MM.1S (cell line): ENCODE data around the gene B3GNT4.
A peak's percentile ranks its signal among the peaks of the same experiment; 100 is the strongest.

Source experiments
- DNase-seq: peaks from one replicate; pipeline ENCODE4 v3.0.0-alpha.2; 2015
- H2AFZ ChIP-seq: fragments of 300-600 bp; sonication (generic); 2 replicates; pipeline ENCODE4 v1.6.0; 2016; ENCODE audit warnings: antibody characterized with exemption, low read length
- H3F3A ChIP-seq: fragments of 300-600 bp; sonication (generic); 2 replicates; pipeline ENCODE4 v1.6.1; 2016; ENCODE audit warnings: mild to moderate bottlenecking, antibody characterized with exemption, low read length, moderate library complexity, mixed read lengths; ENCODE audit not compliant: insufficient read depth
- H3K27ac ChIP-seq: fragments of 300-600 bp; sonication (generic); 2 replicates; pipeline ENCODE4 v1.5.1; 2016; ENCODE audit warnings: mild to moderate bottlenecking, low read length
- H3K27me3 ChIP-seq: fragments of 300-600 bp; sonication (generic); replicated peaks from 2 replicates; pipeline ENCODE4 v1.6.0; 2016; ENCODE audit warnings: low read length; ENCODE audit not compliant: insufficient read depth
- H3K36me3 ChIP-seq: fragments of 300-600 bp; sonication (generic); replicated peaks from 2 replicates; pipeline ENCODE4 v1.6.1; 2016; ENCODE audit warnings: mild to moderate bottlenecking, low read length, mixed read lengths; ENCODE audit not compliant: insufficient read depth
- H3K4me1 ChIP-seq: fragments of 300-600 bp; sonication (generic); 2 replicates; pipeline ENCODE4 v1.6.1; 2016; ENCODE audit warnings: low read length, mixed read lengths
- H3K4me2 ChIP-seq: fragments of 300-600 bp; sonication (generic); 2 replicates; pipeline ENCODE4 v1.6.0; 2016; ENCODE audit warnings: low read depth, low read length
- H3K4me3 ChIP-seq: fragments of 300-600 bp; sonication (generic); 2 replicates; pipeline ENCODE4 v1.5.1; 2016; ENCODE audit warnings: low read length, mixed read lengths
- H3K79me2 ChIP-seq: fragments of 300-600 bp; sonication (generic); 2 replicates; pipeline ENCODE4 v1.6.1; 2016; ENCODE audit warnings: mixed run types, low read length, mixed read lengths
- H3K9ac ChIP-seq: fragments of 300-600 bp; sonication (generic); 2 replicates; pipeline ENCODE4 v1.6.1; 2016; ENCODE audit warnings: low read length, mixed read lengths
- H3K9me2 ChIP-seq: fragments of 300-600 bp; sonication (generic); replicated peaks from 2 replicates; pipeline ENCODE4 v1.6.1; 2016; ENCODE audit warnings: mild to moderate bottlenecking, low read length, mixed read lengths; ENCODE audit not compliant: insufficient read depth
- H3K9me3 ChIP-seq: fragments of 300-600 bp; sonication (generic); replicated peaks from 2 replicates; pipeline ENCODE4 v1.6.1; 2016; ENCODE audit warnings: mild to moderate bottlenecking, low read length, mixed read lengths; ENCODE audit not compliant: insufficient read depth
- H4K20me1 ChIP-seq: fragments of 300-600 bp; sonication (generic); 2 replicates; pipeline ENCODE4 v1.6.1; 2016; ENCODE audit warnings: mild to moderate bottlenecking, low read length, moderate library complexity, mixed read lengths; ENCODE audit not compliant: insufficient read depth
- CTCF ChIP-seq: fragments of 300-600 bp; sonication (generic); IDR thresholded peaks from 2 replicates; pipeline ENCODE4 v1.5.1; 2016; ENCODE audit warnings: antibody characterized with exemption, low read length, mixed read lengths
- EZH2 ChIP-seq: fragments of 300-600 bp; sonication (generic); optimal IDR thresholded peaks from 2 replicates; pipeline ENCODE3; 2017; ENCODE audit warnings: low read depth, mild to moderate bottlenecking, antibody characterized with exemption, low read length, mixed read lengths
- EZH2phosphoT487 ChIP-seq: fragments of 300-600 bp; sonication (generic); IDR thresholded peaks from 2 replicates; pipeline ENCODE4 v1.6.1; 2018; ENCODE audit warnings: antibody characterized with exemption, low read length

The B3GNT4 gene

GRCh38 chr12:122182887-122183587, 20.5 kb upstream of the B3GNT4 start, which contains the start of gene LRRC43:
Gene LRRC43 (plus strand): TSS chr12:122183123. CDS start chr12:122183145, 22 bp downstream.
- Histone ChIP-seq H3K27me3 (no peaks in the 10 kb centered on the region), H3K9ac (no peak within 1 kb of the TSS), H3K4me2 (no peak within 1 kb of the TSS; the same call in 1 of the 2 replicates), H4K20me1 (no peaks in the 10 kb centered on the region), H3K4me1 (no peaks in the 10 kb centered on the region), H3K36me3 (no peaks in the 10 kb centered on the region), H2AFZ (no peak within 1 kb of the TSS), H3K9me2 (no peaks in the 10 kb centered on the region), H3F3A (no peaks in the 10 kb centered on the region), H3K4me3 (peak within 1 kb of the TSS; percentile 22; the same call in 1 of the 2 replicates), H3K79me2 (no peaks in the 10 kb centered on the region), H3K27ac (no peak within 1 kb of the TSS), H3K9me3 (no peaks in the 10 kb centered on the region)
- no peak for DNase-seq
- no peak for TF ChIP-seq EZH2phosphoT487
- TF ChIP-seq CTCF = no peak
- no peak for TF ChIP-seq EZH2

GRCh38 chr12:122183588-122183940, 19.9 kb upstream of the B3GNT4 start:
- Histone ChIP-seq H3K27me3 (no peaks in the 10 kb centered on the region), H3K4me3 (no peak overlapping the region), H3K27ac (no peak overlapping the region), H2AFZ (no peak overlapping the region), H3K9ac (no peak overlapping the region), H3K36me3 (no peaks in the 10 kb centered on the region), H3K4me2 (no peak overlapping the region), H3K9me2 (no peaks in the 10 kb centered on the region), H4K20me1 (no peaks in the 10 kb centered on the region), H3K79me2 (no peaks in the 10 kb centered on the region), H3K4me1 (no peaks in the 10 kb centered on the region), H3F3A (no peaks in the 10 kb centered on the region), H3K9me3 (no peaks in the 10 kb centered on the region)
- no peak for TF ChIP-seq CTCF
- no peak for TF ChIP-seq EZH2
- no peak for TF ChIP-seq EZH2phosphoT487
- no peak for DNase-seq

DNA sequence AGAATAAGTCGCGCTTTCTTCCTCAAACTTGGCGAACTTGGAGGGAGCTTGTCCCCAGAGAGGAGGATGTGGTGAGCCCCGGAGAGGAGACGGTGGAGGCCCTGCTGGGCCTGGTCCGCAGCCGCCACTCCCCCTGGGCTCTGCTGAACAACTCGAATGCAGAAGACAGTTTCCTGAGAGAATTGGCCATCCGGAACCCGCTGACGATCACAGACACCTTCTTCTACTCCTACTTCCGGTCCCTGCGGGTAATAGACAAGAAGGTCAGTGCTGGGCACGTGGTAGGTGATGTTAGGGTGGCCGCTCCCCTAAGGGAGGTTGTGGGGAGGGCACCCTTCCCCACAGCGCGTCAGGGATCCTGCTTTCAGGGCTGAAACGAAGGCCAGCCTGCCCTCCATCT, 19.0 kb upstream of the B3GNT4 start:
- TF ChIP-seq EZH2phosphoT487 (no peak), CTCF (no peak), EZH2 (no peak)

More for the DNA sequence above, 19.0 kb upstream of the B3GNT4 start:
- H3K27ac ChIP-seq = no peak overlapping the region
- H3K36me3 ChIP-seq = no peaks in the 10 kb centered on the region
- H3K79me2 ChIP-seq = no peaks in the 10 kb centered on the region
- no peaks in the 10 kb centered on the region for H3K27me3 ChIP-seq
- DNase-seq = no peak
- H4K20me1 ChIP-seq = no peaks in the 10 kb centered on the region
- no peaks in the 10 kb centered on the region for H3F3A ChIP-seq
- no peaks in the 10 kb centered on the region for H3K4me1 ChIP-seq
- no peaks in the 10 kb centered on the region for H3K9me3 ChIP-seq
- H3K9ac ChIP-seq = no peak overlapping the region
- H2AFZ ChIP-seq = no peak overlapping the region
- no peak overlapping the region for H3K4me3 ChIP-seq
- H3K9me2 ChIP-seq = no peaks in the 10 kb centered on the region
- no peak overlapping the region for H3K4me2 ChIP-seq
